Ammon's horn (tissue), 1 donor: ENCODE measurements around the gene CALHM2.

Experiments
- DNase-seq: peaks from one replicate; pipeline ENCODE4 v3.0.0-alpha.2; 2016; ENCODE audit warnings: low spot score

The CALHM2 gene

DNA sequence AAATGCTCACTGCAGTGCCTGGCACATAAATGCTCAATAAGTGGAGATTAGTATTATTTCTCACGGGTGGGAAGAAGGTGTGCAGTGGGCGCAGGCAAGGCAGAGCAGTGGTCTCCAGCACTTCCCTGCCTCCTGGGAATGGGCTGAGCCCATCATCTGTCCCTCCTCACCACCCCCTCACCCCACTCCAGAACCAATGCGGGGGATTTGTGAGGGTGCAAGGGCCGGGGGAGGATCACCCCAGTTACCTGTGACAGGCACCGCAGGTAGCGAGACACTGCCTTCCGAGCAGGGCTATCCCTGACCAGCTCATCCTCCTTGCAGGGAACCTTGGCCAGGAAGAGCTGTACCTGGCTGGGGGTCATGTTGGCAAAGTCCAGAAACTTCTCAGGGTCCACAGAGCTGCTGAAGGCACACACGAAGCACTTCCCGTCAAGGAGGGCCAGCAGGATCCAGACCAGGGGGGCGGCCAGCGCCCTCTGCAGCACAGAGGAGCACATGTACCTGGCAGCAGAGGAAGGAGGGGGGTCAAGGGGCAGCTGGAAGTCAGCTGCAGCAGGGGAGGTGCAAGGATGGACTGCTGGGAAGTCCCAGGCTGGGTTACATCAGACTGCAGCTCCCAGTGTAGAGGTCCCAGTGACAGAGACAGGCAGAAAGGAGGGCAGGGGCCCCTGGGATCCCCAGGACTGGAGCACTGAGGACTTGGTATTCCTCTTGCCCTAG is 24.0 kb upstream of the CALHM2 start:
- no peak for DNase-seq

DNA sequence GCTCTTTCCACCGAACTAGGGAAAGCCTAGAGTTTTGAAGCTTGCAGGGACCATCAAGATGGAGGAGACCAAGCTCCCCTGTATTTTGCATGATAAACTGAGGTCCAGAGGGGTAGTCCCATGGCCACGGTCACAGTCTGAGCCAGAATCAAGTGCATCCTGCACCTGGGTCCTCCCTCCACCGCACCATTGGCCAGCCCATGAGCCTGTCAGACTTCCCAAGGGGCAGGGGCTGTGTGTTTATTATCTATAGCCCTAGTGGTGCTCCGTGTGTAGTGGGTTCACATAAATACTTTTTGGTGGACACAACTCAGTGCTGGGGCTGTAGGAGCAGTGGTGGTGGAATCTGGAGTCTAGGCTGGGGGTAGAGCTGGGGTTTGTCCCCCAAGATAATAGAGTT is 23.3 kb upstream of the CALHM2 start:
- no peak for DNase-seq

DNA sequence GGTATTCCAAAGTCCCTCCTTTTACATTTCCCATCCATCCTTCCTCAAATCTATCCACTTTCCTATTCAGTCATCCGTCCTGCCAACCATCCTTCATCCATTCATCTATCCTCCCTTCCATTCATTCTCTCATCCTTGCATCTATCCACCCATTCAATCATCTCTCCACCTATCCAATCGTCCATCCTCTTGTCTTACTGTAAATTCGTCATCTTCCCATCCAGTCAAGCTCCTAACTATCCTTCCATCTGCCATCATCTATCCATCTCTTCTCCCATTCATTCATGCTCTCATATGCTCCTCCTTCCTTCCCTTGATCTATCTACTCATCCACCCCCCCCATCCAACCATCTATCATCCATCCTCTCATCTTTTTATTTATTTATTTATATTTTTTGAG is 21.9 kb upstream of the CALHM2 start:
- DNase-seq, result no peak

DNA sequence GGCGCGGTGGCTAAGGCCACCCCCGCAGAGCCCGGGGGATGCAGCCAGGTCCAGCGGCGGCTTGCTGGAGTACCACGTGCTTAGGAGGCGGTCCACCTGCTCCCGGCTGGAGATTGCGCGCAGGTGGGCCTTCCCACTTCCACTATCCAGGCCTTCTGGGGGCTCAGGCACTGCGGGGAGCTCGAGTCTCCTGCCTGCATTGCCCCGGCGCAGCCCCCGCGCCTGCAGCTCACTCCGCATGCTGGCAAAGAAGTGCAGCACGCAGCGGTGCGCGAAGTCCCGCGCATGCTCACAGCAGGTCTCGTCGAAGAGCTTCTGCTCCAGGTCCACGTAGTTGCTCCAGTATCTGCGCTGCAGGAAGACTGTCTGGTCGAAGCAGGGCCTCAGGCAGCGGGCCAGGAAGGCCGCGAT is 21.1 kb upstream of the CALHM2 start:
- DNase-seq, result no peak

DNA sequence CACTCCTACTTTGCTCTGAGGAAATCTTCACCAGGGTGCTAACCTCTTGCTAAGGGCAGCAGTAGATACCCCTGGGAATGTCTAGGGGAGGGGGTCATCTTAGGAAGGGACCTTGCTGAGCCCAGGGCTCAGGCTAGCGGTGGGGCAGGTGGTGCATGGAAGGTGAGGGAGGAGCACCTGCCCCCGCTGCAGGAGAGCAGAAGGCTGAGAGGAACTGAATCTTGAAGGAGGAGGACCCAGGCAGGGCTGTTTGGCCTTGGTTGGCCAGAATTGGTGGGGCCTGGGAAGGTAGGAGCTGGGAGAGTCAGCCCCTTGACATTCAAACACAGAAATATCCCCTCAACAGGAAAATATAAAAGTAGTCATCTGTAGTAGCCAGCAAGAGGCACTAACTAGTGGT is 19.8 kb upstream of the CALHM2 start:
- DNase-seq, result no peak

DNA sequence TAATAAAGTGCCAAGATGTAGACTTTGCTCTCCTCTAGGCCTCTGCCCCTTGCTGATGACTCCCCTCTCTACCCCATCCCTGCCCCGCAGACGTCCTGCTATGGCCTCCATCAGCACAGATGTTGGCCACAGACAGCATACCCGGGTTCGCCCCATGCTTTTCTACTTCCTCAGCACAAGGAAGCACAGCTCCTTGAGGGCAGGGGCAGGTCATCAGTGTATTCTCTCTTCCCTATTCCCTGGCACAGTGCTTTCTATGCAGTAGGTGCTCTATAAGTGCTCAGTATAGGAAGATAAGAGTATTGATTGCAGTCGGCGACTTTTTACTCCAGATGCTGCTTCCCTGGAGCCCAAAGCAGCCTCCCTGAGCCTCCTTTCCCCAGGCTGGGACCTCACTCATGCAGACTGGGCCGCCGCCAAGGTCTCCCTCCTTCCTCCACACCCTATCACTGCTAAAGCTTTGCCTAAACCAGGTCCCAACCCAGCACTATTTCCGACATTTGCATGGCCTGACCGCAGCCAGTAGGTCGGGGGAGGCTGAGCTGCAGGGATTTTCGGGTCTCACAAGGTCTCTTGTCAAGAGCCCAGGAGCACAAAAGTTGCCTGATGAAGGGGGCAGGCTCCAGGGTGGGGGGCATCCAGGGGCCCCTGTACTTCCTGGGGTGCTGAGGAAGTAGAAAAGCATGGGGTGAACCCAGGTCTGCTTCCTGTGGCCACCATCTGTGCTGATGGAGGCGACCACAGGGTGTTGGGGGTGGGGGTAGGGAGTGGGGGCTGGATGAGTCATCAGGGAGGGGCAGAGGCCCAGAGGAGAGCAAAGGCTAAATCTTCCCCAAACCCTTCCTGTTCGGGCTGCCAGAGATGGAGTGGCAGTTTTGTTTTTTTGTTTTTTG is 18.8 kb upstream of the CALHM2 start:
- no peak for DNase-seq

DNA sequence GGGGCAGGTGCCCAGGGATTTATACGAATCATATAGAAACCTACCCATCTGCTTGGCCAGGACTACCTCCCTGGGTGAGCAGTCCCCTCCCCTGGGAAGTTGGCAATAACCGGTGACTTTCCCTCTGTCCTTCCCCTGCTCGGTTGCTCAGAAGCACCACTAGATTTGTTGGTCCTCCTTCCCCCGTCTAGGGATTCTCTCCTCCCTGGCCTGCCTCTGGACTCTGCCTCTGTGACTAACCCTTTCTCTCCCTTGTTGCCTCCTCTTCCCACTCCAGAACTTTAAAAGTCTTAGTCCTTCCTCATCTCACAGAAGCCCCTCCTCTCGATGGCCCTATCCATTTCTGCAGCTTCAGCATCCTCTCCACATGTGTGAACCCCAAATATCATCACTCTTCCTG is 17.0 kb upstream of the CALHM2 start:
- no peak for DNase-seq

DNA sequence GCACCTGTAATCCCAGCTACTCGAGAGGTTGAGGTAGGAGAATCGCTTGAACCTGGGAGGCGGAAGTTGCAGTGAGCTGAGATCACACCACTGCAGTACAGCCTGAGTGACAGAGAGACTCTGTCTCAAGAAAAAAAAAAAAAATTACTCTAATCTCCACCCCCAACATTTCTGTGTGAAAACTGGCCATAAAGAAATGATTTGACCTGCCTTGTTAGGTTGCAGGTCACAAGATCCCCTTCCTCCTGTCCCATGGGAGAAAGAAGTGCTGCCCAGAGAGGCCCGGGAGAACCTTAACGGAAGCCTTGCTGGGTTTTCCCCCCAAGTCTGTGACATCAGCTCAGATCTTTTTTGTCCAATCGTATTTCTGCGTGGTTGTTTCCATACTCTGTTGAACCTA is 15.2 kb upstream of the CALHM2 start:
- DNase-seq, result no peak

DNA sequence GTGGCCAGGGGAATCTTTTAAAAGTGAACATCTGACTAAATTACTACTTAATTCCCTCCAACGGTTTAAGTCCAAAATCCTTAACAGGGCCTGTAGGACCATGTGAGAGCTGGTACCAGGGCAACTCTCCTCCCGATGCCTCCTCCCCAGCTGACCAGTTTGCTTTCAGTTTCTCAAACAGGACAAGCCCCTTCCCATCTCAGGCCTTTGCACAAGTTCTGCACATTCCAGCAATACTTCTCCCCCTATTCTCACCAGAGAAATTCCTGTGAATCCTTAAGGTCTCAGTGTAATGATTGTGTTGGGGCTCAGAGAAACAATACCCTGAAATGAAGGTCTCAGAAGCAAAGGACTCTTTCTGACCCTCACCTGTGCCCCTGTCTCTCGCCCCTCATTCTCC is 14.6 kb upstream of the CALHM2 start:
- no peak for DNase-seq

DNA sequence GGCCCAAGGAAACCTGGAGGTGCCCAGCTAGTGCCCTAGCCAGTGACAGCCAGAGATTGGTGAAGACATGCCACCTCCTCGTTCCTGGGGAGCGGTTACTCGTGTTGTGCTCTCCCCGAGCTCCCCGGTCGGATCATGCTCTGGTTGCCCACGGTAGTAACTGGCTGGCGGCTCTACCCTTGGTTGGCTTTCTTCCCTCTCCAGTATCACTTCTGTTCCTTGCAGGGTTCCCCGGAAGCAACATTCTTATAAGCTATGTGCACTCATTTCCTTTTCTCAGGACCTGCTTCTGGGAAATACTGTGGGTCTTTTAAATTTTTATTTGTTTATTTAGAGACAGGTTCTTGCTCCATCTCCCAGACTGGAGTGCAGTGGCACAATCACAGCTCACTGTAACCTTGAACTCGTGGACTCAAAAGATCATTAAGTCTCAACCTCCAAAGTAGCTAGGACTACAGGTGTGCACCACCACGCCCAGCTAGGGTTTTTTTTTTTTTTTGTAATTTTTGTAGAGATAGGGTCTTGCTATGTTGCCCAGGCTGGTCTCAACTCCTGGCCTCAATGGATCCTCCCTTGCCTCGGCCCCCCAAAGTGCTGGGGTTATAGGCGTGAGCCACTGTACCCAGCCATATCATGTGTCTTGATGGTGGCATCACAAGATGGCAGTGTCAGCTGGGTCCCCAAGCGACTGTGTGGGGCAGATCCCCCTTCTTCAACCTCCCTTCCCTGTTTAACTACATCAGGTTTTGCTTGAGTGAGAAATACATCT is 13.4 kb upstream of the CALHM2 start:
- no peak for DNase-seq

DNA sequence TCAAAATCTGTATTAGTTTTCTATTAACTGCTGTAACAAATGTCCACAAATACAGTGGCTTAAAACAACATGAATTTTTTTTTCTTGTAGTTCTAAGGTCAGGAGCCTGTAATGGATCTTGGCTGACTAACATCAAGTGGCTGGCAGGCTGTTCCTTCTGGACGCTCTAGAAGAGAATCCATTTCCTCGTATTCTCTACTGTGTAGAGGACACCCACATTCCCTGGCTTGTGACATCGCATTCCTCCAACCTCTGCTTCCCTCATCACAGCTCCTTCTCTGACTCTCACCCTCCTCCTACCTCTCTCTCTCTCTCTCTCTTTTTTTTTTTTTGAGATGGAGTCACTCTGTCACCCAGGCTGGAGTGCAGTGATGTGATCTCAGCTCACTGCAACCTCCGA is 11.3 kb upstream of the CALHM2 start:
- no peak for DNase-seq

DNA sequence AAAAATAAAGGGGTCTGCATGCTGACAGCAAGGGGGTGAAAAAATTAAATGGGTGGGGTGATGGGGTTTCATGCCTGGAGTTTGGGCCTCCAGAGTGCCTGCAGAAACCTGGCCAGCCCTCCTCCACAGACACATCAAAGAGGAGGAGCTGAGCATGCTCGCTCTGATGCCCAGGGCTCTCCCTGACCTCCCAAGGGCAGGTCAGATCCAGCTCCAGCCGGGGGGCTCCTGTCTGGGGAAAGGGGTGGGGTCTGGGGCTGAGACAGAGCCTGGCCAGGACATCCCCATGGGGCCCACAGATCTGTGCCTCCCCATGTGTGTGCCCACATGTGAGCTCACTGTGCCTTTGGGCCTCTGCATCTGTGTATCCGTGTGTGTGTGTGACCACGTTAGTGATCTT is 7.4 kb upstream of the CALHM2 start:
- no peak for DNase-seq

DNA sequence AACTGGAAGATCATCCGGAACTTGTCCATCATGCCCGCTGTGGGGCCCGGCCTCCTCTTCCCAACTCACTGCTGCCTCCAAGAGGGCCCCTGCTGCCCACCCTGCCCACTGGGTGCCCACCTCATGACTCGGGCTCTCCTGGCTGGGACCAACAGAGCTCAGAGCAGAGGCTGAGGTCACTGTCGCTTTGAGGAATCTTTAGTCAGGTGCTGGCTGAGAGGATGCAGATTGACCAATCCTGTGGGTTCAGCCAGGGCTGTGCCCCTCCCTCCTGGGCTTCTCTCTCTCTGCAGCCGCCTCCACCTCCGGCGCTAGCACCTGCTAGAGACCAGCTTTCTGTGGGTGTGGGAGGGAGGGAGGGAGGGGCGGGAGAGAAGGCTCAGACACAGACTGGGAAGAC is 6.5 kb upstream of the CALHM2 start, which contains the start of gene CALHM1:
Gene CALHM1 (minus strand): TSS at position 181 of the 400 bp plus-strand sequence. CDS start 149 bp downstream, at position 32.
- DNase-seq, result peak; percentile 39

DNA sequence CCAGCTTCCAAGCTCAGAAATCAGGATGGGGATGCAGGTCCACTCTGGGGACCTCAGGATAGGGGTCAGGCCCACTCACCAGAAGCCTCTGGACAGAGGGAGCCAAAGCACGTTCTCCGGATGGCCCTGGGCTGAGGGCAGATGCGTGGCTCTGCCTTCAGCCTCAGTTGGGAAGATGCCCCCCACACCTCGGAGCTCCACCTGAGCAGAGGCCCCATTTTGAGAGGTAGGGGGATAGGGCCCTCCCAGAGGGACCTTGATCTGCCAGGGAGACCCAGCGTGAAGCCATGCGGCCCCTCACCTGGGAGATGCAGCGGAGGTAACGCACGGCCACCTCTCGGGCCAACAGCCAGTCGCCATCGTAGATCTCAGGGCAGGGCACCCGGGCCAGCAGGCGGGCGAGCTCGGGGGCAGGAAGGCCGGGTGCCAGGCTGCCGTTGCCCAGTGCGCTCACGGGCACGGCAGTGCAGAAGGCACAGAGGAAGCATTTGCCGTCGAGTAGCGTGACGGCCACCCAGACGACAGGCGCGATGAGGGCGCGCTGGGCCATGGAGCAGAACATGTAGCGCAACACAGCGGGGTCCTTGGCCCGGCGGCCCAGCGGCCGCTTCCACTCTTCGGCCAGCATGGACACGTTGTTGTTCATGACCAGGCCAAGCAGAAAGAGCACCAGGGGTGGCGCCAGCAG is 5.9 kb upstream of the CALHM2 start:
- no peak for DNase-seq

DNA sequence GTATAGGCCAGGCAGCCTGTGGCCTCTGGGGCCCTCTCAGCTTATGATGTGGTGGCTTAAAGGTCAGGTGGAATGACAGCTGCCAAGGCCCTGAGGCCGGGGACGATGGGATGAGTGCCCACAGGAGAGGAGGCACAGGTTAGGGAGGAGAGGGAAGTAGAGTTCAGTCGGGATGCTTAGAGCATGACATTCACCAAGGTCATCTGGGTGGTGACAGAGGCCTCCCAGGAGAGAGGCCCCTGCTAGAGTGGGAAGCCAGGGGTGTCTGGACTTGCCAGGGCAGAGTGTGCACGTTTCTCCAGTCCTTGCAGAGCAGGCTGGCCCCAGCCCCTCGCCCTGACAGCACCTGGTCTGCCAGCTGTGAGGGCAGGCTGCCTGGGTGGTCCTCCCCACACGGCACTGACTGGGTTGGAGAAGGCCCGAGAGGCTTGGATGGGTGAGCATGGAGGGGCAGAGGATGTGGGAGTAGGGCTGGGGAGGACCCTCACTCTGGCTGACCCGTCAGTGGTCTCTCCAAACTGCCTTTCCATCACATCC is 5.1 kb upstream of the CALHM2 start:
- DNase-seq, result no peak

DNA sequence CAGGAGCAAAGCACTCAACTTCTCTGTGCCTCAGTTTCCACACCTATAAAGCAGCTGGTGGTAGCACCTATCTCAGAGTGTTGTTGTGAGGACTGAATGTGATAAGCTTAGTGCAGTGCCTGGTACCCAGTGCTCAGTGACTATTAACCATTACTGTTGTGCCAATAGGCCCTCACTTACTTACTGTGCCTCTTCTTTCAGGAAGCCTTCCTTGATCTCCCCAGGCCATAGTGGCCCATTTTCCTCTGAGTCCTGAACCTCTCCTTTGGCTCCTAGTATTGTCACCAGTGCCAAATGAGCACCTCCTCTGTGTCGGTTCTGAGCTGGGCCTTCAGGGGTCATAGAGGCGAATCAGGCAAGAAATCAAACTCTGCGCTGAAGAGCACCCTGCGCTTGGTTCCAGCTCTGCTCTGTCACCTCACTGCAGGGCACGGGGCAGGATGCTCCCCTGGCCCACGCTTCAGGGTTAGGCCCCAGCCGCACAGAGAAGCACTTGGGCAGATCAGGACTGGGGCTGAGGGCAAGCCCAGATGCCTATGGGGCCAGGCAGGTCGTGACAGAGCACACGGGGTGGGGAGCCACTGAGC is 4.0 kb upstream of the CALHM2 start:
- DNase-seq, result no peak

DNA sequence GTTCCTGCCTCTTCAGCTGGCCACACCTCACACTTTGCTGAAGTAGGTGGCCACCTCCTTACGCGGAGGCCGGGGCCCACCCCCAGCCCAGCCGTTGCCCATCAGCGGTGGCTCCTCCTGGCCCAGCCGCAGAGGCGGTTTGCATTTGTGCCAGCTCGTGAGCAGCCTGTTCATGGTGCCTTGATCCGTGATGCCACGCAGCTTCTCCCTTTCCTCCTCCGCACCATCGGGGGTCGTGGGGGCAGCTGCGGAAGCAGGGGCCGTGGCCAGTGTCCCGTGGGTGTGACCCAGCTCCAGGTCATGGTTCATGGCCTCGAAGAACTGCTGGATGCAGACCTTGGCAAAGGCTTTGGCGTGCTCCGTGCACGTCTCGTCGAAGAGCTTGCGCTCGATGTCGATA is 3.1 kb upstream of the CALHM2 start:
- DNase-seq, result no peak

DNA sequence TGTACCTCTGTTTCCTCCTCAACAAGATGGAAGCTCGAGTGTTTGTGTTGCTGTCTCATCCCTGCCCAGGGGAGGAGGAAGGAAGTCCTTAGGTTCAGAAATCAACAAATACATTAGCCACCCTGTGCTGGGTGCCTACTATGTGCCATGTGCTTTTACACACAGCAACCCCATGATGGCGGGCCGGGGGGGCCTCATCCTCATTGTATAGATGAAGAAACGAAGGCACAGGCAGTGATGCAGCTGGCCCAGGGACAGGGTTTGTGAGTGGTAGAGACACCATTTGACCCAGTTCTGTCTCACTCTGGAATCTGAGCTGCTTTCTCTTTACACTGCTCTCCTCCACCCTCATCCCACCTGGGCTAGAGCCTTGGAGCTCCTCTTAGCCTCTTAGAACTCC is 1.9 kb upstream of the CALHM2 start:
- no peak for DNase-seq

DNA sequence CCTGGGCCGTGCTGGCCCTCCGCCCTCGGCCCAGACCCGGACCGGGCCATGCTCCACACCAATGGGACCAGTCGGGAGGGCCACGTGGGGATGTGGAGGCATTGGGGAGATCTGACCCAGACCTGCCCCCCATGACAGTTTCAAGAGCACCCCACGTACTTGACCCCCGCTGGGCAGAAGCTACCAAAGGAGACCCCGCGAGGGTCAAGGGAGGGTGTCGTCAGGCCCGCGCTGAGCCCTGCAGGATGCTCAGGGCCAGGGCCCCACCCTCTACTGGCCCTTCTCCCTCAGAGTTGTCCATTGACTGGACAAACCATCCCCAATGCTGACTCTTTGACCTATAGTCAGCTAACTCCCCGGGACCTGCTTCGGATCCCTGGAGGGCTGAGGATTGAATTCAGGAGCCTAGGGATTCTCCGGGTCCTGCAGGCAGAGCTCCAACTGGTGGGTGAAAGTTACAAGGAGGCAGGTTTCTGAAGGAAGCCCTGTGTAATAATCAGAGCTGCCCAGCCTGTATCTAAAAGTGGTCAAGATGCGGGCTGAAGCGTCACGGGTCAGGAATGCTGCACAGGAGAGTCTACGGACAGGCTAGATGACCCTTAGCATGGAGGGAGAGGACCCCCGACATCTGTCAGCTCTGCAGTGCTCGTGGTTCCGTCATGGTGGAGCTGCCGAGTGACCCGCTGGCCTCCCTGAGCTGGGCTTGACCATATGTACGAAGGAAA is 498 bp upstream of the CALHM2 start:
- no peak for DNase-seq

DNA sequence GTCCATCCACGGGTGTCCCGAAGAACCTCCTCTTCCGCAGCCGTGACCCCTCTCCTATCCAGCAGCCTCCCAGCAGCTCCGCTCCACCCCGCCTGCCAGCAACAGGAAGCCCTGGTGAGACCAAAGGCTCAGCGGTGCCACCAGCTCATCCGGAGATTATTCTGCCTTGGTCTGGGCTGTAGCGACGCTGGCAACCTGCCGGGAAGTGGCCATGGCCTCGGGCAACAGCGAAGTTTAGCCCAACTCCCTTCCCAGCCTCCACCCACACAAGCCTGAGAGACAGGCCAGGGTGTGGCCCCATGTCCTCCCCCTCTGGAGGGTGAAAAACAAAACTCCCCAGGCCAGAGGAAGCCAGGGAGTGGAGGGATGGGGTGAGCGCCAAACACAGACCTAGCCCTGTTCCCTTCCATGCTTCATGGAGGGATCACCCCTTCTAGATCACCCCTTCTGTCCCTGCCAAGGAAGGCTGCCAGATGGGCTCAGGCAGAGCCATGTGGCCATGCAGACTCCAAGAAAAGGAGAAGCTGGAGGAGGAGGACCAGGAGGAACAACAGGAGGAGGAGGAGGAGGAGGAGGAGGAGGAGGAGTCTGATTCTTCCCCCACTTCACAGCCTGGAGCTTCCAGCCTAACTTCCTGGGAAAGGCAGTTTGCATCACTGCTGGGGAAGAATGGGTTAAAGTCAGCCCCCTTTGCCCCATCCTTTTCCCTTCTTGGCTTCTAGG is 918 bp downstream of the CALHM2 start:
- DNase-seq, result peak; percentile 42
